ENCODE data around the gene TAL2.

DNA sequence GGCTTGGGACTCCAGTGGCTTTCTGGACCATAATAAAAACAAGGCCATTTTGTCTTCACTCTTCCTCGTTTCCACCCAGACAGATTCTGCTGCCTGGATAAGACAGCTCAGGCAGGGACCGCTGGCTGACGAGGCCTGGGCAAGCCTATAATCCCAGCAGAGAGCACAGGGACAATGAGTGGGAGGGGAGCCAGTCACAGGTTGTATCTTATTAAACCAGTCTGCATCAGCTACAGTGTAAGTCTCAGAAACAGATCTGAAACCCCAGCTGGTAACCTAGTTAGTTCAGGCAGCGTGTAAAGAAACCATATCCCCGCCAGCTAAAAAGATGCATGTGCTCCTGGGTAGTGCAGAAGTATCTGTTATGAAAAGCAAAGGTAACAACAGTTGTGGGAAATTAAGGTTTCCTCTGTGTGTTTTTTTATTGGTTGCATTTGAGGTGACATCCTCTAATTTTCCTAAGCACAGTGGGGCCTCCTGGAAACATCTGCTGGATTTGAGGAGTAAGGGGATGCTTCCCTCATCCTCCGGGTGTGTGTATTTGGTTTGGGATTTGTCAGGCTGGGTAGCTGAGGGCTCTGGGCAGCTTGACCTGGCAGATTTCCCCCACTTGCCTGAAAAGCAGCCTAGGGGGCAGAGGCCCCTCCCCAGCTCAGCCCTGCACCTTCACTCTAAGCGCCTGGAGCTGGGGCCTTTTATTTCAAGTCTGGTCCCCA is 15.2 kb upstream of the TAL2 start:
- TF ChIP-seq POLR2A (IDR thresholded peaks at IDR 0.05; ENCODE audit: low read length) (no peak), GATA1 (IDR thresholded peaks at IDR 0.05; ENCODE audit: low read depth, low read length) (no peak)
